GM11168 (cell line): ENCODE data around the gene TMEM236.

ENCODE experiments used
- in situ Hi-C: fragments of 300-500 bp; cut with MboI; formaldehyde crosslinking; loops from one replicate; pipeline ENCODE4 v1.12.0; 2022; ENCODE audit warnings: low sequenced_read_pairs; ENCODE audit not compliant: unreplicated experiment

Gene TMEM236

GRCh38 chr10:17737027-17737965 lies 14.7 kb upstream of the TMEM236 start:
- in situ Hi-C loops: loop anchor here (25.0 kb wide), 1 partner anchor 325 kb away; no protein-coding TSS in a partner anchor

GRCh38 chr10:17740668-17741067 lies 11.3 kb upstream of the TMEM236 start:
- in situ Hi-C loops: loop anchor here (5.0 to 25.0 kb wide), 2 partner anchors 133 to 328 kb away; no protein-coding TSS in a partner anchor

- in situ Hi-C loops: loop anchor here (5.0 to 25.0 kb wide), 2 partner anchors 136 to 331 kb away; no protein-coding TSS in a partner anchor
These were observed 9.1 kb upstream of the TMEM236 start for GRCh38 chr10:17742918-17743317.

- in situ Hi-C loops: loop anchor here (5.0 to 25.0 kb wide), 2 partner anchors 136 to 331 kb away; no protein-coding TSS in a partner anchor
These were observed 8.6 kb upstream of the TMEM236 start for GRCh38 chr10:17743437-17743836.

- in situ Hi-C loops: loop anchor here (5.0 to 25.0 kb wide), 2 partner anchors 137 to 332 kb away; no protein-coding TSS in a partner anchor
These were observed 7.6 kb upstream of the TMEM236 start for GRCh38 chr10:17744341-17744861.

- in situ Hi-C loops: loop anchor here (25.0 kb wide), 1 partner anchor 336 kb away; no protein-coding TSS in a partner anchor
These were observed 4.0 kb upstream of the TMEM236 start for GRCh38 chr10:17747883-17748550.

- in situ Hi-C loops: loop anchor here (25.0 kb wide), 1 partner anchor 338 kb away; no protein-coding TSS in a partner anchor
These were observed 2.1 kb upstream of the TMEM236 start for GRCh38 chr10:17749890-17750289.

- in situ Hi-C loops: no loop called here
These were observed 4.7 kb downstream of the TMEM236 start for GRCh38 chr10:17756557-17757217.

- in situ Hi-C loops: no loop called here
These were observed 6.2 kb downstream of the TMEM236 start for GRCh38 chr10:17758200-17758599.

GRCh38 chr10:17758896-17759295 lies 6.9 kb downstream of the TMEM236 start:
- in situ Hi-C loops: no loop called here

GRCh38 chr10:17764142-17764541 lies 12.1 kb downstream of the TMEM236 start:
- in situ Hi-C loops: no loop called here

- in situ Hi-C loops: no loop called here
These were observed 13.6 kb downstream of the TMEM236 start for GRCh38 chr10:17765602-17766001.

- in situ Hi-C loops: no loop called here
These were observed 14.7 kb downstream of the TMEM236 start for GRCh38 chr10:17766731-17767130.

- in situ Hi-C loops: no loop called here
These were observed 16.5 kb downstream of the TMEM236 start for GRCh38 chr10:17768496-17768895.

GRCh38 chr10:17768957-17769356 lies 17.0 kb downstream of the TMEM236 start:
- in situ Hi-C loops: no loop called here

GRCh38 chr10:17771017-17771416 lies 19.0 kb downstream of the TMEM236 start:
- in situ Hi-C loops: no loop called here

- in situ Hi-C loops: no loop called here
These were observed 27.8 kb downstream of the TMEM236 start for GRCh38 chr10:17779784-17780183.

- in situ Hi-C loops: no loop called here
These were observed 28.7 kb downstream of the TMEM236 start for GRCh38 chr10:17780727-17781126.

- in situ Hi-C loops: no loop called here
These were observed 29.9 kb downstream of the TMEM236 start for GRCh38 chr10:17781856-17782255.
